HG03558 (cell line): Measurements from ENCODE around the gene CD164L2.

Experiments
- ATAC-seq: cut with Tn5 transposase; IDR thresholded peaks from one replicate; pipeline ENCODE4 v1.9.1; 2021; ENCODE audit warnings: moderate number of reproducible peaks; ENCODE audit not compliant: unreplicated experiment; ENCODE audit errors: extremely low read depth

Gene CD164L2

DNA sequence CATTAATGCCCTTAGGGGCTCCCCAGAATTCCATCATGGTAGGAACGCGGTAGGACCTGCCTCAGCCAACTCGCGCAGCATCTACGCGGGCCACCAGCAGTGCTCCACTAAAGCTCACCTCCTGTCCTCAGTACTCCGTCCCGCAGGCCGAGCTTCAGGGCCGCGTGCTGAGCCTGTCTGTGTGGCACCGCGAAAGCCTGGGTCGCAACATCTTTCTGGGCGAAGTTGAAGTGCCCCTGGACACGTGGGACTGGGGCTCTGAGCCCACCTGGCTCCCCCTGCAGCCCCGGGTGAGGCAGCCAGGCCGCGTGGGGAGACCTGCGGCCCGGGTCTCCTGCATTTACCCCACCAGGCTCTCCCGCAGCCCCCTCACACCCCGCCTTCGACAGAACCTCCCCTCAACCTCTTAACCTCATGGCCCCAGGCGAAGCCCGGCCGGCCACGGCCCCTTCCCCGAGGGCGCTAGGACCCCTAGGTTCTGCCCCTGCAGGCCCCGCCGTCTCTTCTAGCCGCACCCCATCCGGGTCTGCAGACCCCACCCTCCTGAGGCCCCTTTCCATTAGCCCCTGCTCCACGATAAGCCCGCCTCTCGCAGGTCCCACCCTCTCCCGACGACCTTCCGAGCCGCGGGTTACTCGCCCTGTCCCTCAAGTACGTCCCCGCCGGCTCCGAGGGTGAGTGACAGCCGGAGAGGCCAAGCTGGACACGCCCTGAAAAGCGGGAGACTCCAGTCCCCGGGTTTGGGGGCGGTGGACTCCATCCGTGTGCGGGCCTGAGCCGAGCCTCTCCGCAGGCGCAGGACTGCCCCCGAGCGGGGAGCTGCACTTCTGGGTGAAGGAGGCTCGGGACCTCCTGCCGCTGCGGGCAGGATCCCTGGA lies 32.2 kb downstream of the CD164L2 start:
- ATAC-seq = no peak

DNA sequence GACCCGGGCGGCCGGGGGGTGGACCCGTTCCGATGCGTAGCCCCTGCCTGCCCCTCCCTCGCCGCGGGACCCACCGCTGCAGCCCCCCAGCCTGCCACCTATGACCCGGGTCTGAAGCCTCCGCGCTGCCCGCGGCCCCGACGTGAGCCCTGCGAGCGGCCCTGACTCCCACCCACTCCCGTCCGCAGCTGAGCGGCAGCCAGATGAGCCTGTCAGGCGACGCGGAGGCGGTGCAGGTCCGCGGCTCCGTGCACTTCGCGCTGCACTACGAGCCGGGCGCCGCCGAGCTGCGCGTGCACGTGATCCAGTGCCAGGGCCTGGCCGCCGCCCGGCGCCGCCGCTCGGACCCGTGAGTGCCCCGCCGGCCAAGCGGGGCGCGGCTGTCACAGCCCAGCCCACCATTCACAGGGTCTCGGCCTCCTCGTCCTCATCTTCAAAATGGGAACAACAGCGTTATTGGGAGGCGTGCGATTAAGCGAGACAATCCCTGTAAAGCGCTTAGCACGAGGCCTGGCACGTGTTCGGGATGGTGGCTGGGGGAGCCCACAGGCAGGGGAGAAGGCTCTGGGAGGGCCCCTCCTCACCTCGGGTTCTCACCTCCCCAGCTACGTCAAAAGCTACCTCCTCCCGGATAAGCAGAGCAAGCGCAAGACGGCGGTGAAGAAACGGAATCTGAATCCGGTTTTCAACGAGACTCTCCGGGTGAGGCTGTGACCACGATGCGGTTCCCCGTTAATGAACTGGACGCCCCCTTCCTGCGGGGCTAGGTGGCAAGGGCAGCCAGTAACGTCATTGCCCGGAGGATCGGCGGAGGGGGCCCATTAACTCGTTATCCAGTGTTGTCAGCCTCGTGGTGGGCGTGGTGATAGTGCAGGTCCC lies 33.1 kb downstream of the CD164L2 start:
- ATAC-seq = no peak

DNA sequence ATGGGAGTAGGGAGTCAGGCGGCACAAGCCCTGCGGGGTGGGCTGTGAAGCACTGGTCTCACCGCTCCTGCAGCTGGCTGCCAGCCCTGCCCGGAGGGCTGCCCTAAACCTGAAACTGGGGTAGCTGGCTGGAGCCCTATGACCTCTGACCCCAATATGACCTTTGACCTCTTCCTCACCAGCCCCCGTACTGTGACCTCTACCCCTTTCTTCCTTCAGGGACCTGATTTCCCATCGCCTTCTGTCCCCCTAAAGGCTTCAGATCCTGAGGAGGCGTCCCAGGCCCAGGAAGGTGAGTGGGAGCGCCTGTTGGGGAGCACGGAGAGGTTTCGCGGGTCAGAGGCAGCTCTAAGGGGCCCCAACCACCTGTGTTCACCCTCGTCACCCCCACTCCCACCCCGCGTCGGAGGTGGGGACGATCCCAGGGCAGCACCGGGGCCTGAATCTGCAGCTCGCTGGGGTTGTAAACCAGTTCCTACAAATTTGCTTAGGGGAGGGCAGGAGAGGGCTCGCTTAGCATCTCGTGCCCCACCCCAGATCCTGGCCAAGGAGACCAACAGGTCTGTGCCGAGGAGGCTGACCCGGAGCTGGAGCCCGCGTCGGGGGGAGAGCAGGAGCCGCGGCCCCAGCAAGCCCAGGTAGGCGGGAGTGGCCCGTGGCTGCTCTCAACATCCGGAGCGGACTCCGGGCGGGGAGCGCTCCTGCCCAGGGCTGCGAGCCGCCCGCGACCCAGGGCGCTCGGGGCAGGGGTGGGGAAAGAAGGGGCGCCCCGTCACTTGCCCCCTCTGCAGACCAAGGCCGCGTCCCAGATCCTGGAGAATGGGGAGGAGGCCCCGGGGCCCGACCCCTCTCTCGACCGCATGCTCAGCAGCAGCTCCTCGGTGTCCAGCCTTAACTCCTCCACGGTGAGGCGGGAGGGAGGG lies 34.0 kb downstream of the CD164L2 start:
- no peak for ATAC-seq

DNA sequence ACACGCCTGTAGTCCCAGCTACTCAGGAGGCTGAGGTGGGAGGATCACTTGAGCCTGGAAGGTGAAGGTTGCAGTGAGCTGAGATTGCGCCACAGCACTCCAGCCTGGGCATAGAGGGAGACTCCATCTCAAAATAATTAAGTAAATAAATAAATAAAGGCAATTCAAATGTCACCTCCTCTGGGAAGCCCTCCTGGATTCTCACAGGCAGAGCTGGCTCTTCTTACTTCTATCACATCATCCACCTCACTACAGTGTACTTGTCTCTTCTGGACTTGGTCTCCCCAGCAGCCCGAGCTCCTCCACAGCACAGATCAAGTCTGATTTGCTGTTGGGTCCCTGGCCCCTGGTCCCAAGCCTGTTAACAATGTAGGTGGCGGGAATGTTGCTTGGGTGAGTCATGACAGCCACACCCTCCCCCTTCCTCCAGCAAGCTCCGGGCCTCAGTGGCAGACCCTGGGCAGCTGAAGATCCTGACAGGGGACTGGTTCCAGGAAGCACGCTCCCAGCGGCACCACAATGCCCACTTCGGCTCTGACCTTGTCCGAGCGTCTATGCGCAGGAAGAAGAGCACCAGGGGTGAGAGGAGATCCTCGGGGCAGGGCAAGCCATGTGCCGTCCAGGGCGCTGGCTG lies 36.0 kb downstream of the CD164L2 start:
- ATAC-seq = no peak

DNA sequence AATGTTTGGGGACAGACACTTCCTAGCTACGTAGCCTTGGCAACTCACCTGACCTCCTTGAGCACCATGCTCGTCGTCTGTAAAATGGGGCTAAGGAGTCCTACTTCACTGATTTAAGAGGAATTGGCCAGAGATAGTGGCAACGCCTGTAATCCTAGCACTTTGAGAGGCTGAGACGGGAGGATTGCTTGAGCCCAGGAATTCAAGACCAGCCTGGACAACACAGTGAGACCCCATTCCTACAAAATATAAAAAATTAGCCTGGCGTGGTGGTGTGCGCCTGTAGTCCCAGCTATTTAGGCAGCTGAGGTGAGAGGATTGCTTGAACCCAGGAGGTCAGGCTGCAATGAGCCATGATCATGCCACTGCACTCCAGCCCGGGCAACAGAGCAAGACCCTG lies 36.8 kb downstream of the CD164L2 start:
- no peak for ATAC-seq

GRCh38 chr1:27345272-27345671 lies 37.9 kb downstream of the CD164L2 start:
- ATAC-seq = no peak

- no peak for ATAC-seq
These were observed 39.5 kb downstream of the CD164L2 start for GRCh38 chr1:27343639-27344025.

DNA sequence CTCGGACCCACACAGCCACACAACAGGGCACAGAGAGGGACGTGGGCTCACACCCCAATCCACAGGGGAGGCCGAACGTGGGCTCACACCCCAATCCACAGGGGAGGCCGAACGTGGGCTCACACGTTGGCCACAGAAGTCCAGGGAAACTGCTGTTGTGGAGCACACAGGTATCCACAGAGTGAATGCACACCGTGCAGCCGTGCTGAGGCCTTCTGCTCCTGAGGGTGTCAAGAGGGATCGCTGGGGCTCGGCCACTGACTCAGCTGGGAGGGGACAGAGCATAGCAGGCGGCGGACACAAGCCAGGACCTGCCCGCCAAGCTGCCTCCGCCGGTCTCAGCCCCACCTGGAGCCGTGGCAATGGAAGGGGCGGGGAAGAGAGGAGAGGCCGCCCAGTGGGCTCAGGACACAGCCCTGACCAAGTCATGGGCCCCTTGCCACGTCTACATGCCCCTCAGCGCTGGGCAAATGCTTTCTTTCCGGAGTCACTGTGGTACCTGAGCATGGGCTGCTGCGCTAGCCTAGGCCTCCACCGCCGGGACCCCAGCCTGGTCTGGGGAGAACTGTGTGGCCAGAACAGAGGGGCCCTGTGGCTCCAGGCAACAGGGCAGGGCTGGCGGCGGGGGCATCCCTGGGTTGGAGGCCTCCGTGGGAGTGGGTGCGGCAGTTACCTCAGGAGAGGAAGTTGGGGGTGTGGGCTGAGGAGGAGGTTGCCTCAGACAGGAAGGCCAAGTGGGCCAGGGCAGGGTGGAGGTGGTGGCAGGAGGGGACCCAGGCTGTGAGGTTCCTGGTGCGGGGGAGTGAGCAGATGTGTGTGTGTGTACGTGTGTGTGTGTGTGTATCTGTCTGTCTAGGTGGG lies 40.1 kb downstream of the CD164L2 start:
- ATAC-seq = no peak

- ATAC-seq = no peak
These were observed 40.7 kb downstream of the CD164L2 start for GRCh38 chr1:27342391-27342777.

DNA sequence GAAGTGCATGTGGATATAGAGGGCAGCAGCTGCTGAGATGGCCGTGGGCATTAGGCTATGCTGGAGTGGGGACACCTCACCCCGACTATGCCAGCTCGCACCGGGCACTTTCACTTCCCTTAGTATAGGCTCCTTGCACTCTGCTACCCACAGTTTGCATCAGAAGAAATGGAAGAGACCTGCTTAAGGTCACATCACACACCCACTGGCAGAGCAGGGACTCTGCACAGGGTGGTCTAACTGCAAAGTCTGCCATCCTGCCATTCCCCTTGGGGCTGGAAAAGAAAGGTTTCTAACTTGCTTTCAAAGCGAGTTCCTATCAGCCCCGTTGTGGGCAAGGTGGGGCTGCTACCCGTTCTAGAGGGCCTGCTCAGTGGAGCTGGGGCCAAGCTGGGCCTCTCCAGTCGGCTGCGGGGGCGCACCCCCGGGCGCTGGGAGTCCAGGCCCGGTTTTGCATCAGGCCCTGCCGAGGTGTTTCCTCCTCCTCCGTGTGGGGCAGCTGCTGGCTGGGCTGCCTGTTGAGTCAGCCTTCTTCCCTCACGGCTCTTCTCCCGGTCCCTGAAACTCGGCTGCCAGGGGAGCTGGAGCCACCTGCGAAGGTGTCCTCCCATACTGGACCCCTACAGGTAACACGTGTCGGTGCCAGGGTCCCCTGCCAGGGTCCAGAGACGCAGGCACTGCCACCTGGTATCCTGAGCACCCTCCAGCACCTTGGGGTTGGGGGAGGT lies 41.4 kb downstream of the CD164L2 start, which contains the start of gene SYTL1:
TSS of gene SYTL1 (plus strand) at position 498 of the 728 bp plus-strand sequence. CDS start 3,313 bp downstream, outside the sequence.
- ATAC-seq = no peak

DNA sequence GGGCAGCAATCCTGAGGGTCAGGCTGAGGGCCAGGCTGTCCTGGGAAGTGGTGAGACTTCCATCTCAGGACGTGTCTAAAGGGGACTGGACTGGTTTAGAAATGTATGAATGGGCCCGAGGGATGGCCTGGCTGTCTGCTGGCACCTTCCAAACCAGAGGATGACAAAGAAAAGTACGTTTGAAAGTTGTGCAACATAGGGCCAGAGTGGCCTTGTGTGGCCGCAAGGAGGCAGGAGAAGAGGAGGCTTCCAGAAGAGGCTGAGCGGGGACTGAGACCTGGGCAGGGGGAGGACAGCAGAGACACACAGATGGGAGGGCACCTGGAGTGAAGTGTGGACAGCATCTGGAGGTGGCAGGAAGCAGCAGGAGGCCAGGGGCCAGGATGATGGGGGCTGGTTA lies 43.9 kb downstream of the CD164L2 start:
- no peak for ATAC-seq

GRCh38 chr1:27338751-27339150 lies 44.4 kb downstream of the CD164L2 start:
- ATAC-seq = no peak

- ATAC-seq = no peak
These were observed 46.4 kb downstream of the CD164L2 start for GRCh38 chr1:27336756-27337155.

DNA sequence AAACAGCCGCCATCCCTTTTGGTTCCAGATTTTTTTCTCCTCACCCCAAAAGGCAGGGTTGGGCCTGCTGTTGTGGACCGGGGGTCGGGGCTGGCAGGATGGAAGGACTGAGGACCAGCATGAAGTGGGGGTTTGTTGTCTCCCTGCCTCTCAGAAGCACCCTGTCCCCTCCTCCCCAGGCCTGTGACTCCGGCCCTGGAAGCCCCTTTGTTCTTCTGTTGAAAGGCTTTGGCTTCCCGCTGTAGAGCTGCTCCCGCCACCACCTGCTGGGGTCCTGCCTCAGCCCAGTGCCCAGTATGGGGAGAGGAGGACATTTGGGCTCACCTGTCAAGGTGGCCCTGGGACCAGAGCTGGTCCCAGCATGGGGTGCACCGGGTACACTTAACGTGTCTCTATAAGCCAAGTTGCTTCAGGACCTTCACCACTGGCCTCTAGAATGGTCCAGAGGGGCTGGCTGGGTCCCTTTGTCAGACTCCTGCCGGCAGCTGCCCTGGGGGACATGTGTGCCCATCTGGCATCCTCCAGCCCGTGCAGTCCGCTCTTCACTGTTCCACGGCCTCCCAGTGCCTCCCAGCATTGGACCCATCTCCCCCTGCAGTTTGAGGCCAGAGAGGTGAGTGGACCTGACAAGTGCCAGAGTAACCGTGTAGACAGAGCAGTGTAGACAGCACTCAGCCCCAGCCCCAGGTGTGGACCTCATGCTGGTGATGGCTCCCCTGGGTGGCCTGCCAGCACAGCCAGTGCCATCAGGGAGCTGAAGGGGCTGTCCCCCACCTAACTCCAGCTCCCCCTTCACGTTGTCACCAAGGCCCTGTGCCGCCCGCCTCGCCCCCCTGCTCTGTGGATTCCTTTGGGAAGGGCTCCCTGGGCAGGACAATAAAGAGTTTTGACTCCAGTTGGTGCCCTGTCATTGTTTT lies 47.4 kb downstream of the CD164L2 start:
- no peak for ATAC-seq

DNA sequence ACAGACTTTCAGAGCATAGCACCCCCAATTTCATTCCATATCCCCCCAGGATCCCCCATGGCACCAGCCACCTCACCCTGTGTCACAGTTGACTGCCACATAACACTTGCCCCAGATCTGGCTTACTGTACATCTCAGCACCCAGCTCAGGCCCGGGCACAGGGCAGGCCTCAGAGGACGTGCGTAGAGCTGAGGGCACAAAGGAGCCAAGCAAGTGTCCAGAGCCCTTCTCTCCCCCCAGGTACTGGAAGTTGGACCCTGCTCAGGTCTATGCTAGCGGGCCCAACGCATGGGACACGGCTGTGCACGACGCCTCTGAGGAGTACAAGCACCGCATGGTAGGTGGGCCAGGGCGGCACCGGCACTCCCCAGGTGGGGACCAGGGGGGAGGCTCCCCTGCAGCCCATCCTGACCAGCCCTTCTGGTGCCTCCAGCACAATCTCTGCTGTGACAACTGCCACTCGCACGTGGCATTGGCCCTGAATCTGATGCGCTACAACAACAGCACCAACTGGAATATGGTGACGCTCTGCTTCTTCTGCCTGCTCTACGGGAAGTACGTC lies 49.3 kb downstream of the CD164L2 start:
- ATAC-seq = no peak

GRCh38 chr1:27332536-27333281 lies 50.4 kb downstream of the CD164L2 start:
- ATAC-seq = no peak
